ENCODE results near the gene VPS13C. TPM values are rescaled to one million over a fixed set of nuclear protein-coding genes. Genes with fewer than 3 reads are reported as not detected.

VPS13C gene
- total RNA-seq, 4 donors from 2014 or later: 97.7 to 151 (median 121) TPM

- H3K27me3 ChIP-seq: peaks cover 0 to 6% of the 10 kb centered on the region in 2 donors
- H3K36me3 ChIP-seq: no peaks in the 10 kb centered on the region
- H3K4me1 ChIP-seq: no peaks in the 10 kb centered on the region
- no peak for DNase-seq (ENCODE audit: low spot score in 2 of 2)
- H3K9me3 ChIP-seq: no peaks in the 10 kb centered on the region
- TF ChIP-seq EP300 (IDR thresholded peaks at IDR 0.05): no peak
- no peak for TF ChIP-seq POLR2A (IDR thresholded peaks at IDR 0.05)
- TF ChIP-seq, protein P1, sequence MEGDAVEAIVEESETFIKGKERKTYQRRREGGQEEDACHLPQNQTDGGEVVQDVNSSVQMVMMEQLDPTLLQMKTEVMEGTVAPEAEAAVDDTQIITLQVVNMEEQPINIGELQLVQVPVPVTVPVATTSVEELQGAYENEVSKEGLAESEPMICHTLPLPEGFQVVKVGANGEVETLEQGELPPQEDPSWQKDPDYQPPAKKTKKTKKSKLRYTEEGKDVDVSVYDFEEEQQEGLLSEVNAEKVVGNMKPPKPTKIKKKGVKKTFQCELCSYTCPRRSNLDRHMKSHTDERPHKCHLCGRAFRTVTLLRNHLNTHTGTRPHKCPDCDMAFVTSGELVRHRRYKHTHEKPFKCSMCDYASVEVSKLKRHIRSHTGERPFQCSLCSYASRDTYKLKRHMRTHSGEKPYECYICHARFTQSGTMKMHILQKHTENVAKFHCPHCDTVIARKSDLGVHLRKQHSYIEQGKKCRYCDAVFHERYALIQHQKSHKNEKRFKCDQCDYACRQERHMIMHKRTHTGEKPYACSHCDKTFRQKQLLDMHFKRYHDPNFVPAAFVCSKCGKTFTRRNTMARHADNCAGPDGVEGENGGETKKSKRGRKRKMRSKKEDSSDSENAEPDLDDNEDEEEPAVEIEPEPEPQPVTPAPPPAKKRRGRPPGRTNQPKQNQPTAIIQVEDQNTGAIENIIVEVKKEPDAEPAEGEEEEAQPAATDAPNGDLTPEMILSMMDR (IDR thresholded peaks at IDR 0.05): no peak
- no peak overlapping the region for H3K4me3 ChIP-seq
- H3K27ac ChIP-seq: no peak overlapping the region
- 80 to 83% methylated on average over 4 of the region's 4 CpGs for WGBS, 2 donors
These were observed 239.3 kb downstream of the VPS13C start for GRCh38 chr15:61820951-61821350.

DNA sequence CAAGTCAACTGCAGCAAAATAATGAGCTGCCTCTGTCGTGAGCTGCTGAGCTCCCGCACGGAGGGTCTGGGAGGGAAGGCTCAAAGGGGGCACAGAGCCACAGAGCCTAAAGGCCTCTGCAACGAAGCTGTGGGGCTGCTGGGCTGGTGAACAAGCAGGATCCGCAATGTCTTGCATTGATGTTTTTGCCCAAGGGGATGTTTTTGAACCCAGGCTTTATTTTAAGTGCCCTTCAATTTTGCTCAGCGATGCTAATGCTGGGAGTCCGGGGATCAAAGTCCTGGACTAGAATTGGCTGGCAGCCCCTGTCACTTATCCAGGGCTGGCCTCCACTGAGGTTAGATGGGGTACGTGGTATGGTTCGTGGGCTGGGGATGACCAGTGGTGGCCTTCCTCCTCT lies 240.0 kb downstream of the VPS13C start:
- no peak overlapping the region for H3K27ac ChIP-seq
- H3K27me3 ChIP-seq: peaks cover 0 to 6% of the 10 kb centered on the region in 2 donors
- no peak overlapping the region for H3K4me3 ChIP-seq
- no peaks in the 10 kb centered on the region for H3K4me1 ChIP-seq
- H3K36me3 ChIP-seq: no peaks in the 10 kb centered on the region
- H3K9me3 ChIP-seq: no peaks in the 10 kb centered on the region
- WGBS, 2 donors: 61 to 74% methylated on average over 9 of the region's 9 CpGs
- DNase-seq (ENCODE audit: low spot score in 2 of 2): no peak
- no peak for TF ChIP-seq EP300 (IDR thresholded peaks at IDR 0.05)
- no peak for TF ChIP-seq POLR2A (IDR thresholded peaks at IDR 0.05)
- TF ChIP-seq, protein P1 (IDR thresholded peaks at IDR 0.05): no peak

GRCh38 chr15:61819386-61819785 lies 240.9 kb downstream of the VPS13C start:
- no peak overlapping the region for H3K4me3 ChIP-seq
- no peaks in the 10 kb centered on the region for H3K9me3 ChIP-seq
- no peak for DNase-seq (ENCODE audit: low spot score in 2 of 2)
- TF ChIP-seq POLR2A (IDR thresholded peaks at IDR 0.05) (no peak), EP300 (IDR thresholded peaks at IDR 0.05) (no peak)
- TF ChIP-seq, protein P1 (IDR thresholded peaks at IDR 0.05): no peak
- 84 to 85% methylated on average over 9 of the region's 9 CpGs for WGBS, 2 donors
- no peaks in the 10 kb centered on the region for H3K36me3 ChIP-seq
- H3K27ac ChIP-seq: no peak overlapping the region
- peaks cover 0 to 6% of the 10 kb centered on the region in 2 donors for H3K27me3 ChIP-seq
- no peaks in the 10 kb centered on the region for H3K4me1 ChIP-seq

GRCh38 chr15:61818801-61819200 lies 241.4 kb downstream of the VPS13C start:
- Histone ChIP-seq H3K36me3 (no peaks in the 10 kb centered on the region), H3K27me3 (peaks cover 0 to 6% of the 10 kb centered on the region in 2 donors), H3K4me3 (no peak overlapping the region), H3K27ac (no peak overlapping the region), H3K9me3 (no peaks in the 10 kb centered on the region), H3K4me1 (no peaks in the 10 kb centered on the region)
- 93 to 95% methylated on average over 2 of the region's 2 CpGs for WGBS, 2 donors
- TF ChIP-seq EP300 (IDR thresholded peaks at IDR 0.05): no peak
- TF ChIP-seq POLR2A (IDR thresholded peaks at IDR 0.05): no peak
- TF ChIP-seq, protein P1 (IDR thresholded peaks at IDR 0.05): no peak
- no peak for DNase-seq (ENCODE audit: low spot score in 2 of 2)

DNA sequence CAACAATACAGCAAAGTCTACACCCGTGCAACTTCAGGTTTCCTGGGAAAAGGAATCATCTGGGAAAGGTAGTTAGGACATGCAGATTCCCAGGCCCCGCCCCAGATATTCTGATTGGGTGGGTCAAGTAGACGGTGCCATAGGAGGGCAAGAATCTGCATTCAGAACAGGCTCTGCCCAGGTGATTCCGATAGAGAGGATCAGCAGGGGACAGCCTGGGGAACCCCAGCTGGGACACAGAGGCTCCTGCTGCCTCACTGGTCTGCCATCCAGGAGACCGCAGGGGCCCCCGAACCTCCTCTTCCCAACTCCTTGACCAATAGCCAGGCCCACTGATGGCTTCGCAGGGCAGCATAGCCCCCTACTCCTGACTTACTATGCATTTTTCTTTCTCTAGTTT lies 243.4 kb downstream of the VPS13C start:
- Histone ChIP-seq H3K4me3 (no peak overlapping the region), H3K27ac (no peak overlapping the region), H3K36me3 (no peaks in the 10 kb centered on the region), H3K9me3 (no peaks in the 10 kb centered on the region), H3K4me1 (no peaks in the 10 kb centered on the region), H3K27me3 (peaks cover 0 to 6% of the 10 kb centered on the region in 2 donors)
- TF ChIP-seq EP300 (IDR thresholded peaks at IDR 0.05) (no peak), POLR2A (IDR thresholded peaks at IDR 0.05) (no peak)
- TF ChIP-seq, protein P1 (IDR thresholded peaks at IDR 0.05): no peak
- 81 to 82% methylated on average over 7 of the region's 7 CpGs for WGBS, 2 donors
- DNase-seq (ENCODE audit: low spot score in 2 of 2): no peak

Data from tibial nerve (tissue), 4 donors.